Muscle layer of duodenum (tissue), 2 donors: ENCODE measurements around the gene GNG4.
"Not testable (repeated sequence)": the region's sequence is repeated elsewhere in the genome, so short reads cannot be mapped to it uniquely, and the experiment has no call there.

Source experiments
- H3K27ac ChIP-seq: one replicate; pipeline ENCODE4 v1.7.0; 2013; ENCODE audit warnings: mild to moderate bottlenecking, low read length
- H3K27me3 ChIP-seq: one replicate; pipeline ENCODE4 v1.7.0; 2013; ENCODE audit warnings: low read depth, mild to moderate bottlenecking, control low read depth, low read length
- H3K36me3 ChIP-seq, 2 donors: one replicate each; pipeline ENCODE4 v1.7.0; 2013; ENCODE audit warnings: low read length in 2 of 2, control low read depth in 1 of 2, mild to moderate bottlenecking in 1 of 2; ENCODE audit not compliant: insufficient read depth in 2 of 2, control insufficient read depth in 1 of 2
- H3K4me1 ChIP-seq, 2 donors: one replicate each; pipeline ENCODE4 v1.7.0; 2013; ENCODE audit warnings: low read length in 2 of 2, mild to moderate bottlenecking in 2 of 2, control low read depth in 1 of 2, moderate library complexity in 1 of 2; ENCODE audit not compliant: insufficient read depth in 2 of 2, control insufficient read depth in 1 of 2
- H3K4me3 ChIP-seq, 2 donors: one replicate each; pipeline ENCODE4 v1.7.0; 2013; ENCODE audit warnings: low read length in 2 of 2, low read depth in 1 of 2, mild to moderate bottlenecking in 1 of 2
- H3K9me3 ChIP-seq, 2 donors: one replicate each; pipeline ENCODE4 v1.7.0; 2013; ENCODE audit warnings: low read length in 2 of 2, control low read depth in 1 of 2, mild to moderate bottlenecking in 1 of 2; ENCODE audit not compliant: control insufficient read depth in 1 of 2
- donor health status: healthy.

The GNG4 gene

GRCh38 chr1:235648954-235649367 is 623 bp downstream of the GNG4 start:
- Histone ChIP-seq H3K9me3 (no peaks in the 10 kb centered on the region), H3K36me3 (no peaks in the 10 kb centered on the region), H3K4me3 (peak overlapping the region; percentile 21 to 70), H3K4me1 (peaks cover 0 to 23% of the 10 kb centered on the region in 2 donors), H3K27me3 (peaks cover 21% of the 10 kb centered on the region), H3K27ac (no peak overlapping the region)

GRCh38 chr1:235648407-235648907 is 1.1 kb downstream of the GNG4 start:
- peaks cover 21% of the 10 kb centered on the region for H3K27me3 ChIP-seq
- H3K4me1 ChIP-seq, result peaks cover 0 to 23% of the 10 kb centered on the region in 2 donors
- no peak overlapping the region for H3K27ac ChIP-seq
- H3K9me3 ChIP-seq, result no peaks in the 10 kb centered on the region
- H3K4me3 ChIP-seq, result peak overlapping the region; percentile 21 to 70
- no peaks in the 10 kb centered on the region for H3K36me3 ChIP-seq

GRCh38 chr1:235647537-235647936 is 2.0 kb downstream of the GNG4 start:
- peaks cover 0 to 23% of the 10 kb centered on the region in 2 donors for H3K4me1 ChIP-seq
- peaks cover 21% of the 10 kb centered on the region for H3K27me3 ChIP-seq
- not testable (repeated sequence) for H3K27ac ChIP-seq, H3K4me3 ChIP-seq, H3K36me3 ChIP-seq, H3K9me3 ChIP-seq

GRCh38 chr1:235646463-235646862 is 3.1 kb downstream of the GNG4 start:
- H3K9me3 ChIP-seq, result no peaks in the 10 kb centered on the region
- no peaks in the 10 kb centered on the region for H3K36me3 ChIP-seq
- no peak overlapping the region for H3K27ac ChIP-seq
- H3K4me3 ChIP-seq, result no peak overlapping the region
- H3K27me3 ChIP-seq, result peaks cover 20% of the 10 kb centered on the region
- H3K4me1 ChIP-seq, result peaks cover 0 to 23% of the 10 kb centered on the region in 2 donors

- Histone ChIP-seq H3K4me1 (peaks cover 0 to 13% of the 10 kb centered on the region in 2 donors), H3K36me3 (no peaks in the 10 kb centered on the region), H3K27me3 (peaks cover 9% of the 10 kb centered on the region), H3K27ac (no peak overlapping the region), H3K4me3 (no peak overlapping the region), H3K9me3 (no peaks in the 10 kb centered on the region)
Measured at GRCh38 chr1:235644693-235645305, 4.8 kb downstream of the GNG4 start.

GRCh38 chr1:235643837-235644692 is 5.5 kb downstream of the GNG4 start:
- Histone ChIP-seq H3K4me3 (no peak overlapping the region), H3K36me3 (no peaks in the 10 kb centered on the region), H3K4me1 (peaks cover 0 to 10% of the 10 kb centered on the region in 2 donors), H3K27ac (no peak overlapping the region), H3K9me3 (no peaks in the 10 kb centered on the region), H3K27me3 (peaks cover 9% of the 10 kb centered on the region)

GRCh38 chr1:235642943-235643371 is 6.6 kb downstream of the GNG4 start:
- H3K27me3 ChIP-seq, result peaks cover under 1% of the 10 kb centered on the region
- H3K27ac ChIP-seq, result no peak overlapping the region

GRCh38 chr1:235642011-235642942 is 7.3 kb downstream of the GNG4 start:
- Histone ChIP-seq H3K27me3 (no peaks in the 10 kb centered on the region), H3K9me3 (no peaks in the 10 kb centered on the region), H3K27ac (no peak overlapping the region), H3K36me3 (no peaks in the 10 kb centered on the region), H3K4me1 (no peaks in the 10 kb centered on the region), H3K4me3 (peak overlapping the region in 1 of 2 donors; percentile 33)

More at GRCh38 chr1:235642943-235643371, 6.6 kb downstream of the GNG4 start:
- Histone ChIP-seq H3K4me1 (no peaks in the 10 kb centered on the region), H3K4me3 (no peak overlapping the region), H3K9me3 (no peaks in the 10 kb centered on the region), H3K36me3 (no peaks in the 10 kb centered on the region)

GRCh38 chr1:235640580-235640979 is 9.0 kb downstream of the GNG4 start:
- Histone ChIP-seq H3K27me3 (no peaks in the 10 kb centered on the region), H3K36me3 (no peaks in the 10 kb centered on the region)

GRCh38 chr1:235639226-235640205 is 10.1 kb downstream of the GNG4 start:
- Histone ChIP-seq H3K27me3 (no peaks in the 10 kb centered on the region), H3K27ac (no peak overlapping the region), H3K36me3 (no peaks in the 10 kb centered on the region), H3K4me1 (no peaks in the 10 kb centered on the region), H3K4me3 (no peak overlapping the region), H3K9me3 (no peaks in the 10 kb centered on the region)

More at GRCh38 chr1:235640580-235640979, 9.0 kb downstream of the GNG4 start:
- no peak overlapping the region for H3K4me3 ChIP-seq
- no peaks in the 10 kb centered on the region for H3K4me1 ChIP-seq
- H3K27ac ChIP-seq, result no peak overlapping the region
- no peaks in the 10 kb centered on the region for H3K9me3 ChIP-seq
